T-helper 17 cell (primary cell): Measurements from ENCODE around the gene PRDX5. TPM values are rescaled to one million over a fixed set of nuclear protein-coding genes. Genes with fewer than 3 reads are reported as not detected.

Source experiments
- ATAC-seq: fragments of 150-1000 bp; cut with Tn5 transposase; 2 replicates; pipeline ENCODE4 v1.10.0; 2021; ENCODE audit warnings: mild to moderate bottlenecking, moderate library complexity
- DNase-seq, 3 donors: peaks; one replicate each; pipeline versions ENCODE4 v3.0.0 to v3.0.0-alpha.2; 2020 to 2021
- H3K9me3 ChIP-seq: one replicate; pipeline ENCODE4 v1.7.0; 2013; ENCODE audit warnings: low read length, mild to moderate bottlenecking; ENCODE audit not compliant: control insufficient read depth, poor library complexity, severe bottlenecking
- H3K27ac Mint-ChIP-seq: one replicate; pipeline ENCODE4 v1.8.0; 2022; ENCODE audit warnings: mild to moderate bottlenecking, moderate library complexity, mixed read lengths
- H3K27me3 Mint-ChIP-seq: one replicate; pipeline ENCODE4 v1.8.0; 2022; ENCODE audit warnings: mixed read lengths
- H3K36me3 Mint-ChIP-seq: one replicate; pipeline ENCODE4 v1.8.0; 2022; ENCODE audit warnings: low read depth, mixed read lengths
- H3K4me1 Mint-ChIP-seq: one replicate; pipeline ENCODE4 v1.8.0; 2022; ENCODE audit warnings: mild to moderate bottlenecking, mixed read lengths
- H3K4me3 Mint-ChIP-seq: one replicate; pipeline ENCODE4 v1.8.0; 2022; ENCODE audit warnings: mild to moderate bottlenecking, moderate library complexity, mixed read lengths
- total RNA-seq, 4 donors: library from RNA in 2 of 4; stranded (reverse) in 2 of 4; gene quantifications; one replicate each; pipeline ENCODE4 v1.2.3 and lab custom pipeline; 2022 to 2026

Gene PRDX5
- total RNA-seq, 2 donors from 2014 or later, result 46.4 to 49.7 TPM

DNA sequence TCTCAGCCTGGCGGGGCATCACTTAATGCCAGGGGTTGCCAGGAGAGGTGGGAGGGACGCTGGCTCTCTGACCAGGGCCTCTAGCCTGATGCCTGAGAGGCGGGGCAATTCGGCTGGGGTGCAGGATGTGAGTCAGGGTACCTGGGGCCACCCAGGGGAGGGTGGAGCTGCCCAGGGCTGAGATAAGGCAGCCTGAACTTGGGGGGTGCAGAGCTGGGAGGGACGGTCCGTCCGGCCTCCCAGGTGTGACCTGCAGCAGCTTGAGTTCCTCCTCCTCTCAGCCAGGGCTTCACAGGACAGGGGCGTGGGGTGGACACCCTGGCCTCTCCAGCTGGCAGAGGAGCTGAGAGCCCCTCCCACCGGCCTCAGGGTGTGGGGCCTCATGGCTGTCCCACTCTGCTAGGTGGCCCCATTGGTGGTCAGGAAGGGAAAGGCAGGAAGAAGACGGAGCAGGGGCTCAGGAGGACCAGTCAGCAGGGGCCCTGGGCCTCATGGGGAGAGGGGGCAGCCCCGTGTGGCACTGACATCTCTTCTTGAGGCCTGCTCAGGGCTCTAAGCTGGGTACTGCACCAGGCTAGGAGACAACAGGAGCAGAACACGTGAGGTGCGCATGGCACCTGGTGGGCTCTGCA, 40.1 kb downstream of the PRDX5 start:
- peaks cover 20% of the 10 kb centered on the region for H3K4me1 Mint-ChIP-seq
- peak overlapping the region; percentile 54 for H3K27ac Mint-ChIP-seq
- H3K27me3 Mint-ChIP-seq, result no peaks in the 10 kb centered on the region
- no peaks in the 10 kb centered on the region for H3K9me3 ChIP-seq
- ATAC-seq, result no peak
- DNase-seq, result no peak
- H3K4me3 Mint-ChIP-seq, result peak overlapping the region; percentile 85
- peaks cover 3% of the 10 kb centered on the region for H3K36me3 Mint-ChIP-seq

DNA sequence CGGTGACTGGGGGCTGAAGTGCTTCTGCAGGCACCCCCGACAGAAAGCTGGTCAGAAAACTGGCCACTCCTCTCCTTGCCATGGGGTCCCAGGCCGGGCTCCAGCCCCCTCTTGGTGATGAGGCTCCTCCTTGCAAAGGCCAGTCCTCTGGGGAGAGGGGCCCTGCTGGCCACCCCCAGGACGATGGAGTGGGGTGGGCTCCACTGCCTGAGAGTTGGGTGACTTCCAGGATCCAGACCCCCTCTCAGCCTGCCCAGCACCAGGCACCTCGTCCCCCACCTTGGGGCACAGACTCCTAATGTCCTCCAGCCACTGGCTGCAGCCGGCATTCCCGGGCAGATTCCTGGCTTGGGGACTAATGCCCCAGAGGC, 40.6 kb downstream of the PRDX5 start:
- Mint-ChIP-seq H3K4me1 (peaks cover 20% of the 10 kb centered on the region), H3K27ac (no peak overlapping the region), H3K36me3 (peaks cover 3% of the 10 kb centered on the region), H3K4me3 (peak overlapping the region; percentile 85), H3K27me3 (no peaks in the 10 kb centered on the region)
- H3K9me3 ChIP-seq, result no peaks in the 10 kb centered on the region
- DNase-seq, result no peak
- no peak for ATAC-seq

DNA sequence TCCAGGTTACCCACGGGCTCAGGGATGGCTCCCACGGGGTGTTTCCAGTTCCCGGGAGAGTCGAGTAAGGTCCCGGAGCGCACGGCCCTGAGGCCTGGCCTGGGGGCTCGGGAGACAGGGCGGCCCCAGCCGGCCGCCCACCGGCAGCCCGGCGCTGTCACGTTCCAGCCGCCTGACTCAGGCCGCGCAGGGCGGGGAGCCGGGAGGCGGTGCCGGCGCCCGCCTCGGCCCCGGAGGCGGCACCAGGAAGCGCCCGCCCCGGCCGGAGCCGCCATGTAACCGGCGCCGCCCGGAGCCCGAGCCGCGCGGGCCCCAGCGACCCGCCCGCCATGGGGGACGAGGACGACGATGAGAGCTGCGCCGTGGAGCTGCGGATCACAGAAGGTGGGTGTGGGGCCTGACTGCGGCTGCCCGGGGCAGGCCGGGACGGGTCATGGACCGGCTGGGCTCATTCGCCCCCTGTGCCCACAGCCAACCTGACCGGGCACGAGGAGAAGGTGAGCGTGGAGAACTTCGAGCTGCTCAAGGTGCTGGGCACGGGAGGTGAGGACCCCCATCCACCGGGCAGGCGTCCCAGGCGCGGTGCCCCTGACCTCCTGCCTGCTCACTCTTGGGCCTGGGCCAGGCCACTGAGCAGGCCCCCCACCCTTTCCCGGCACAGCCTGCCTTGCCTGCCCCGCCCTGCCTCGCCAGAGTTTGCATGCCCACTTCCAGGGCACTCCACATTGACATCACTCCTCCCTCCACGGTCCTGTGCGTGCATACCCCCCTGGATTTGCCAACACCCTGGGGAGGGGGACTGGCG, 41.2 kb downstream of the PRDX5 start, which contains the start of gene RPS6KA4:
TSS of gene RPS6KA4 (plus strand) at position 256 of the 805 bp plus-strand sequence. CDS start at position 330, 74 bp downstream.
- DNase-seq (peak in 2 of 3 donors; percentile 41 to 54), ATAC-seq (peak; percentile 76)
- Mint-ChIP-seq H3K27me3 (no peaks in the 10 kb centered on the region), H3K27ac (peak within 1 kb of the TSS; percentile 85), H3K4me1 (peaks cover 20% of the 10 kb centered on the region), H3K36me3 (peaks cover 3% of the 10 kb centered on the region), H3K4me3 (peak within 1 kb of the TSS; percentile 99)
- no peaks in the 10 kb centered on the region for H3K9me3 ChIP-seq

- ATAC-seq (peak; percentile 58), DNase-seq (no peak)
- H3K9me3 ChIP-seq, result no peaks in the 10 kb centered on the region
- H3K4me3 Mint-ChIP-seq, result peak overlapping the region; percentile 99
- H3K4me1 Mint-ChIP-seq, result peaks cover 20% of the 10 kb centered on the region
- peaks cover 3% of the 10 kb centered on the region for H3K36me3 Mint-ChIP-seq
- no peaks in the 10 kb centered on the region for H3K27me3 Mint-ChIP-seq
- peak overlapping the region; percentile 85 for H3K27ac Mint-ChIP-seq
These were observed 42.0 kb downstream of the PRDX5 start for GRCh38 chr11:64359712-64360445.

GRCh38 chr11:64360448-64360921, 42.6 kb downstream of the PRDX5 start:
- DNase-seq (no peak), ATAC-seq (peak; percentile 12)
- H3K9me3 ChIP-seq, result no peaks in the 10 kb centered on the region
- H3K4me3 Mint-ChIP-seq, result peak overlapping the region; percentile 99
- H3K27me3 Mint-ChIP-seq, result no peaks in the 10 kb centered on the region
- peaks cover 3% of the 10 kb centered on the region for H3K36me3 Mint-ChIP-seq
- H3K4me1 Mint-ChIP-seq, result peaks cover 20% of the 10 kb centered on the region
- H3K27ac Mint-ChIP-seq, result peak overlapping the region; percentile 85

DNA sequence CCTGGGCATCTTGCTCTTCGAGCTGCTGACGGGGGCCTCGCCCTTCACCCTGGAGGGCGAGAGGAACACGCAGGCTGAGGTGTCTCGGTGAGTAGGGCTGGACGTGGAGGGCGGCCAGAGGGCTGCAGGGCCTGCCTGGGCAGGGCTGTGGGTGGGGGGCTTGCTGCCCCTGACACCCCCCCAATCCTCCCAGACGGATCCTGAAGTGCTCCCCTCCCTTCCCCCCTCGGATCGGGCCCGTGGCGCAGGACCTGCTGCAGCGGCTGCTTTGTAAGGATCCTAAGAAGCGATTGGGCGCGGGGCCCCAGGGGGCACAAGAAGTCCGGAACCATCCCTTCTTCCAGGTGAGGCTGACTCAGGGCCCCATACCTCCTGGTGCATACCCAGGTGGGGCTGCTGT, 43.7 kb downstream of the PRDX5 start:
- ATAC-seq (no peak), DNase-seq (no peak)
- H3K9me3 ChIP-seq, result no peaks in the 10 kb centered on the region
- Mint-ChIP-seq H3K36me3 (peaks cover under 1% of the 10 kb centered on the region), H3K27ac (peak overlapping the region; percentile 66), H3K27me3 (no peaks in the 10 kb centered on the region), H3K4me3 (no peak overlapping the region), H3K4me1 (peaks cover 19% of the 10 kb centered on the region)

GRCh38 chr11:64362339-64362738, 44.4 kb downstream of the PRDX5 start:
- no peak for ATAC-seq
- no peaks in the 10 kb centered on the region for H3K27me3 Mint-ChIP-seq
- H3K36me3 Mint-ChIP-seq, result no peaks in the 10 kb centered on the region
- H3K4me1 Mint-ChIP-seq, result peaks cover 18% of the 10 kb centered on the region
- no peak overlapping the region for H3K4me3 Mint-ChIP-seq
- H3K9me3 ChIP-seq, result no peaks in the 10 kb centered on the region
- no peak overlapping the region for H3K27ac Mint-ChIP-seq
- DNase-seq, result no peak

- Mint-ChIP-seq H3K4me3 (no peak overlapping the region), H3K27ac (no peak overlapping the region), H3K36me3 (no peaks in the 10 kb centered on the region), H3K4me1 (peaks cover 12% of the 10 kb centered on the region), H3K27me3 (no peaks in the 10 kb centered on the region)
- H3K9me3 ChIP-seq, result no peaks in the 10 kb centered on the region
- ATAC-seq, result no peak
- DNase-seq, result no peak
These were observed 46.5 kb downstream of the PRDX5 start for GRCh38 chr11:64364435-64364834.

- ATAC-seq (no peak), DNase-seq (no peak)
- Mint-ChIP-seq H3K4me3 (no peak overlapping the region), H3K4me1 (peaks cover 8% of the 10 kb centered on the region), H3K36me3 (peaks cover 2% of the 10 kb centered on the region), H3K27me3 (no peaks in the 10 kb centered on the region), H3K27ac (no peak overlapping the region)
- H3K9me3 ChIP-seq, result no peaks in the 10 kb centered on the region
These were observed 47.0 kb downstream of the PRDX5 start for GRCh38 chr11:64364911-64365310.

- Mint-ChIP-seq H3K36me3 (peaks cover 4% of the 10 kb centered on the region), H3K27me3 (no peaks in the 10 kb centered on the region), H3K4me1 (peaks cover 2% of the 10 kb centered on the region), H3K27ac (no peak overlapping the region), H3K4me3 (no peak overlapping the region)
- ATAC-seq (no peak), DNase-seq (no peak)
- H3K9me3 ChIP-seq, result no peaks in the 10 kb centered on the region
These were observed 48.8 kb downstream of the PRDX5 start for GRCh38 chr11:64366751-64367150.

- peaks cover 4% of the 10 kb centered on the region for H3K36me3 Mint-ChIP-seq
- H3K27me3 Mint-ChIP-seq, result no peaks in the 10 kb centered on the region
- ATAC-seq (no peak), DNase-seq (no peak)
- no peak overlapping the region for H3K27ac Mint-ChIP-seq
- no peak overlapping the region for H3K4me3 Mint-ChIP-seq
- H3K9me3 ChIP-seq, result no peaks in the 10 kb centered on the region
- peaks cover 2% of the 10 kb centered on the region for H3K4me1 Mint-ChIP-seq
These were observed 50.2 kb downstream of the PRDX5 start for GRCh38 chr11:64367931-64368672.

GRCh38 chr11:64368673-64369074, 50.8 kb downstream of the PRDX5 start:
- H3K4me1 Mint-ChIP-seq, result peaks cover 2% of the 10 kb centered on the region
- no peaks in the 10 kb centered on the region for H3K9me3 ChIP-seq
- no peak overlapping the region for H3K27ac Mint-ChIP-seq
- H3K36me3 Mint-ChIP-seq, result peaks cover 4% of the 10 kb centered on the region
- ATAC-seq (no peak), DNase-seq (no peak)
- H3K4me3 Mint-ChIP-seq, result no peak overlapping the region
- H3K27me3 Mint-ChIP-seq, result no peaks in the 10 kb centered on the region
